SIG-M5 treated with dmso at 0.1 percent for 504 hours (cell line): ENCODE data around the gene KIF13A.
A peak's percentile ranks its signal among the peaks of the same experiment; 100 is the strongest.
"Not testable (repeated sequence)": the region's sequence is repeated elsewhere in the genome, so short reads cannot be mapped to it uniquely, and the experiment has no call there.

Experiments
- DNase-seq: peaks from one replicate; lab custom pipeline; 2025; ENCODE audit not compliant: unreplicated experiment; lab: John Stamatoyannopoulos, UW

The KIF13A gene

GRCh38 chr6:17999425-17999824 is 12.0 kb upstream of the KIF13A start:
- no peak for DNase-seq

GRCh38 chr6:17998442-17998841 is 11.0 kb upstream of the KIF13A start:
- DNase-seq: no peak

GRCh38 chr6:17998003-17998402 is 10.6 kb upstream of the KIF13A start:
- no peak for DNase-seq

- no peak for DNase-seq
Observed at GRCh38 chr6:17995414-17995813, 8.0 kb upstream of the KIF13A start.

- no peak for DNase-seq
Observed at GRCh38 chr6:17994019-17994418, 6.6 kb upstream of the KIF13A start.

GRCh38 chr6:17988422-17988944 is 1.0 kb upstream of the KIF13A start:
- no peak for DNase-seq

GRCh38 chr6:17987697-17988421 is 424 bp upstream of the KIF13A start:
- peak; percentile 7 for DNase-seq

- DNase-seq: peak; percentile 19
Observed at GRCh38 chr6:17986656-17987446, 584 bp downstream of the KIF13A start.

GRCh38 chr6:17985934-17986655 is 1.3 kb downstream of the KIF13A start:
- DNase-seq: no peak

GRCh38 chr6:17984812-17985670 is 2.4 kb downstream of the KIF13A start:
- DNase-seq: no peak

GRCh38 chr6:17984399-17984798 is 3.0 kb downstream of the KIF13A start:
- DNase-seq: no peak

- no peak for DNase-seq
Observed at GRCh38 chr6:17983730-17984129, 3.7 kb downstream of the KIF13A start.

- DNase-seq: no peak
Observed at GRCh38 chr6:17980329-17980728, 7.1 kb downstream of the KIF13A start.

GRCh38 chr6:17979479-17979878 is 8.0 kb downstream of the KIF13A start:
- no peak for DNase-seq

- not testable (repeated sequence) for DNase-seq
Observed at GRCh38 chr6:17976258-17976657, 11.2 kb downstream of the KIF13A start.

- no peak for DNase-seq
Observed at GRCh38 chr6:17974570-17975368, 12.7 kb downstream of the KIF13A start.

GRCh38 chr6:17972978-17973622 is 14.3 kb downstream of the KIF13A start:
- DNase-seq: no peak

GRCh38 chr6:17972074-17972952 is 15.1 kb downstream of the KIF13A start:
- no peak for DNase-seq
